Measurements from ENCODE around the gene KIRREL3. TPM values are rescaled to one million over a fixed set of nuclear protein-coding genes. Genes with fewer than 3 reads are reported as not detected.

The KIRREL3 gene
- total and polyA plus RNA-seq, 2 donors (not counting 3 experiments of a cell fraction or from before 2014, with no cell fraction given) = not detected

- Histone ChIP-seq H3K4me2 (ENCODE audit: insufficient read depth, low read length) (no peak overlapping the region), H3K79me2 (ENCODE audit: control insufficient read depth, insufficient read depth, low read length) (no peaks in the 10 kb centered on the region), H3K27me3 (ENCODE audit: control insufficient read depth in 2 of 2, insufficient read depth in 2 of 2, low read length in 2 of 2) (peaks cover 0 to 4% of the 10 kb centered on the region in 2 experiments), H3K27ac (ENCODE audit: insufficient read depth, low read depth, low read length) (no peak overlapping the region), H3K9ac (replicated peaks; ENCODE audit: extremely low read depth, insufficient read depth, low read length) (no peak overlapping the region), H3K4me1 (ENCODE audit: control insufficient read depth, extremely low read depth, insufficient read depth, low read length) (no peaks in the 10 kb centered on the region), H3K4me3 (replicated peaks in 1 of 3; ENCODE audit: insufficient read depth in 1 of 3, low read depth in 1 of 3, low read length in 3 of 3) (no peak overlapping the region), H2AFZ (ENCODE audit: low read depth, low read length) (no peak overlapping the region), H3K36me3 (ENCODE audit: control insufficient read depth in 2 of 2, extremely low read depth in 1 of 2, insufficient read depth in 2 of 2, low read length in 2 of 2) (no peaks in the 10 kb centered on the region), H4K20me1 (replicated peaks; ENCODE audit: control insufficient read depth, extremely low read depth, insufficient read depth, low read length) (no peaks in the 10 kb centered on the region), H3K9me3 (replicated peaks; ENCODE audit: control insufficient read depth, insufficient read depth, low read length) (no peaks in the 10 kb centered on the region), H3K9me1 (replicated peaks; ENCODE audit: control insufficient read depth, extremely low read depth, insufficient read depth, low read length) (no peaks in the 10 kb centered on the region)
- dilution Hi-C loops (cut with MboI; ENCODE audit: extremely low pct_ligation_motif_present, low sequenced_read_pairs) (no loop called here), intact Hi-C loops (cut with micrococcal nuclease) (no loop called here)
- no peak for TF ChIP-seq POLR2AphosphoS5 (IDR thresholded peaks at IDR 0.05; ENCODE audit: insufficient read depth, low read depth, low read length)
- TF ChIP-seq POLR2A (IDR thresholded peaks at IDR 0.05; ENCODE audit: low read depth, low read length) = no peak
- TF ChIP-seq GATA2 (IDR thresholded peaks at IDR 0.05; ENCODE audit: insufficient read depth, insufficient read length, low read depth, low read length) = no peak
- TF ChIP-seq CTCF (IDR thresholded peaks at IDR 0.05; ENCODE audit: extremely low read depth in 1 of 2, insufficient read depth in 1 of 2, low read depth in 1 of 2, low read length in 2 of 2) = no peak
- no peak for TF ChIP-seq JUN (IDR thresholded peaks at IDR 0.05; ENCODE audit: borderline replicate concordance, insufficient read depth, insufficient read length, low read depth)
- TF ChIP-seq MYC (IDR thresholded peaks at IDR 0.05; ENCODE audit: low read depth, low read length) = no peak
- TF ChIP-seq FOS (IDR thresholded peaks at IDR 0.05; ENCODE audit: borderline replicate concordance, insufficient read depth, low read length) = no peak
- TF ChIP-seq MAX (IDR thresholded peaks at IDR 0.05; ENCODE audit: insufficient read depth, insufficient read length) = no peak
- no peak for TF ChIP-seq EZH2 (IDR thresholded peaks at IDR 0.05; ENCODE audit: borderline replicate concordance, low read depth, low read length, severe bottlenecking)
- BruUV-seq (replicated peaks) = no TSS peak
- DNase-seq (ENCODE audit: low read depth, low spot score) (no peak), FAIRE-seq (no peak)
- POLR2A ChIA-PET = no interaction called here
- CTCF ChIA-PET = no interaction called here
Measured at GRCh38 chr11:126548581-126549550, 451.7 kb downstream of the KIRREL3 start.

Measured in endothelial cell of umbilical vein (primary cell).